MCF 10A (cell line): ENCODE data around the gene CYP4Z1. TPM values are rescaled to one million over a fixed set of nuclear protein-coding genes. Genes with fewer than 3 reads are reported as not detected.

Experiments used
- Bru-seq: library from RNA; stranded (reverse); fragments of 400-500 nt; gene quantifications from one replicate; lab custom pipeline; 2021; lab: Mats Ljungman, UMichigan
- BruChase-seq, 2 experiments: library from RNA; stranded (reverse); fragments of 400-500 nt; gene quantifications; one replicate each; lab custom pipeline; 2021; lab: Mats Ljungman, UMichigan
- BruUV-seq: library from RNA; stranded (reverse); fragments of 400-500 nt; replicated peaks from 2 replicates; lab custom pipeline; 2021; lab: Mats Ljungman, UMichigan
- CTCF ChIA-PET: fragments of 300-600 bp; sonication (Branson Sonifier 250); formaldehyde crosslinking; extraction: SDS; loops from one replicate; lab custom pipeline; 2021; ENCODE audit warnings: antibody characterized with exemption, inconsistent platforms; lab: Yijun Ruan, JAX
- POLR2A ChIA-PET: fragments of 300-600, 350-650 bp; sonication (Branson Sonifier 250); formaldehyde crosslinking; extraction: SDS; loops from one replicate; lab custom pipeline; 2020; ENCODE audit warnings: antibody characterized with exemption, inconsistent platforms; lab: Yijun Ruan, JAX
- DNase-seq: peaks from one replicate; pipeline ENCODE4 v3.0.0-alpha.2; 2018; ENCODE audit not compliant: unreplicated experiment
- H3K27ac Mint-ChIP-seq: one replicate; pipeline ENCODE4 v1.8.0; 2022; ENCODE audit warnings: mild to moderate bottlenecking, low read depth, mixed read lengths; ENCODE audit not compliant: unreplicated experiment
- H3K27me3 Mint-ChIP-seq: one replicate; pipeline ENCODE4 v1.8.0; 2022; ENCODE audit warnings: mixed read lengths; ENCODE audit not compliant: insufficient read depth, unreplicated experiment
- H3K36me3 Mint-ChIP-seq: one replicate; pipeline ENCODE4 v1.8.0; 2022; ENCODE audit warnings: mild to moderate bottlenecking, moderate library complexity, mixed read lengths; ENCODE audit not compliant: insufficient read depth, unreplicated experiment
- H3K4me1 Mint-ChIP-seq: one replicate; pipeline ENCODE4 v1.8.0; 2022; ENCODE audit warnings: mixed read lengths; ENCODE audit not compliant: insufficient read depth, unreplicated experiment
- H3K4me3 Mint-ChIP-seq: one replicate; pipeline ENCODE4 v1.8.0; 2022; ENCODE audit warnings: mild to moderate bottlenecking, moderate library complexity, mixed read lengths; ENCODE audit not compliant: unreplicated experiment
- H3K9me3 Mint-ChIP-seq: one replicate; pipeline ENCODE4 v1.8.0; 2022; ENCODE audit warnings: mixed read lengths; ENCODE audit not compliant: unreplicated experiment
- intact Hi-C: fragments of 100-400 bp; cut with micrococcal nuclease; formaldehyde crosslinking; loops from 2 replicates; pipeline ENCODE4 v1.14.1; 2022
- long read RNA-seq: library from polyadenylated mRNA; stranded (forward); transcript quantifications from one replicate; pipeline ENCODE4 v2.0.0, GENCODE V29; 2022
- total RNA-seq: library from RNA; stranded (reverse); gene quantifications from 2 replicates; pipeline ENCODE4 v1.2.3, GENCODE V29; 2022
- TF ChIP-seq, protein P1 (sequence below): fragments of 200-600 bp; IDR thresholded peaks from one replicate; pipeline ENCODE4 v1.8.0; 2022; ENCODE audit warnings: antibody characterized with exemption, mild to moderate bottlenecking; ENCODE audit not compliant: unreplicated experiment

CYP4Z1 gene, protein sequence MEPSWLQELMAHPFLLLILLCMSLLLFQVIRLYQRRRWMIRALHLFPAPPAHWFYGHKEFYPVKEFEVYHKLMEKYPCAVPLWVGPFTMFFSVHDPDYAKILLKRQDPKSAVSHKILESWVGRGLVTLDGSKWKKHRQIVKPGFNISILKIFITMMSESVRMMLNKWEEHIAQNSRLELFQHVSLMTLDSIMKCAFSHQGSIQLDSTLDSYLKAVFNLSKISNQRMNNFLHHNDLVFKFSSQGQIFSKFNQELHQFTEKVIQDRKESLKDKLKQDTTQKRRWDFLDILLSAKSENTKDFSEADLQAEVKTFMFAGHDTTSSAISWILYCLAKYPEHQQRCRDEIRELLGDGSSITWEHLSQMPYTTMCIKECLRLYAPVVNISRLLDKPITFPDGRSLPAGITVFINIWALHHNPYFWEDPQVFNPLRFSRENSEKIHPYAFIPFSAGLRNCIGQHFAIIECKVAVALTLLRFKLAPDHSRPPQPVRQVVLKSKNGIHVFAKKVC
- total RNA-seq: not detected in 2 replicates
- percentile 14 among the genes with signal in this experiment for Bru-seq, nascent RNA
- percentile 21 among the genes with signal in this experiment for BruChase-seq, experiment 1, labeled RNA remaining after a 6-hour chase
- percentile 20 among the genes with signal in this experiment for BruChase-seq, experiment 2, labeled RNA remaining after a 2-hour chase
- long read RNA-seq: 0 reads

DNA sequence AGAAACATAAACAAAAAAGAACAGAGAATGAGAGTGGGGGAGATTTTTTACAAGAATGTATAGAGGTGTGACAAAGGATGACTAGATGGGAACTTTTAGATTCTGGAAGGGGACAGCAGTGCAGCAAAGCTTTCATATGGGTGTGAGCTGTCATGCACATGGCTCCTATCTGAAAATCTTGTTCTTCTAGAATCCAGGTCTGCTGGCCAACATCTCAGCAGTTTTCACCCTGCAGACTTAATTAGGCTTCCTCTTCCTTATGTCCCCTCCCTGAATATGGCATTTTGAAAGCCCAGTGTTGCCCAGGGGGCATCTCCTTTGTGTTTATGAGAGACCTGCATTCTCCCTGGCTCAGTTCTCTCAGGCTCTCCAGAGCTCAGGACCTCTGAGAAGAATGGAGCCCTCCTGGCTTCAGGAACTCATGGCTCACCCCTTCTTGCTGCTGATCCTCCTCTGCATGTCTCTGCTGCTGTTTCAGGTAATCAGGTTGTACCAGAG lies at the start of gene CYP4Z1:
Gene CYP4Z1 (plus strand): TSS at position 135 of the 498 bp plus-strand sequence. CDS start 260 bp downstream, at position 395.
- H3K4me3 Mint-ChIP-seq: no peak within 1 kb of the TSS
- intact Hi-C loops: no loop called here
- H3K4me1 Mint-ChIP-seq: peaks cover 15% of the 10 kb centered on the region
- H3K9me3 Mint-ChIP-seq: no peaks in the 10 kb centered on the region
- no TSS peak for BruUV-seq
- DNase-seq: no peak
- ChIA-PET CTCF (interaction anchor here (0.8 kb wide), 1 partner anchor 320 kb away, joined by 3 read pairs; no protein-coding TSS in a partner anchor), POLR2A (no interaction called here)
- H3K36me3 Mint-ChIP-seq: no peaks in the 10 kb centered on the region
- H3K27ac Mint-ChIP-seq: no peak within 1 kb of the TSS
- H3K27me3 Mint-ChIP-seq: peaks cover 11% of the 10 kb centered on the region
- TF ChIP-seq, protein P1, sequence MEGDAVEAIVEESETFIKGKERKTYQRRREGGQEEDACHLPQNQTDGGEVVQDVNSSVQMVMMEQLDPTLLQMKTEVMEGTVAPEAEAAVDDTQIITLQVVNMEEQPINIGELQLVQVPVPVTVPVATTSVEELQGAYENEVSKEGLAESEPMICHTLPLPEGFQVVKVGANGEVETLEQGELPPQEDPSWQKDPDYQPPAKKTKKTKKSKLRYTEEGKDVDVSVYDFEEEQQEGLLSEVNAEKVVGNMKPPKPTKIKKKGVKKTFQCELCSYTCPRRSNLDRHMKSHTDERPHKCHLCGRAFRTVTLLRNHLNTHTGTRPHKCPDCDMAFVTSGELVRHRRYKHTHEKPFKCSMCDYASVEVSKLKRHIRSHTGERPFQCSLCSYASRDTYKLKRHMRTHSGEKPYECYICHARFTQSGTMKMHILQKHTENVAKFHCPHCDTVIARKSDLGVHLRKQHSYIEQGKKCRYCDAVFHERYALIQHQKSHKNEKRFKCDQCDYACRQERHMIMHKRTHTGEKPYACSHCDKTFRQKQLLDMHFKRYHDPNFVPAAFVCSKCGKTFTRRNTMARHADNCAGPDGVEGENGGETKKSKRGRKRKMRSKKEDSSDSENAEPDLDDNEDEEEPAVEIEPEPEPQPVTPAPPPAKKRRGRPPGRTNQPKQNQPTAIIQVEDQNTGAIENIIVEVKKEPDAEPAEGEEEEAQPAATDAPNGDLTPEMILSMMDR: no peak

DNA sequence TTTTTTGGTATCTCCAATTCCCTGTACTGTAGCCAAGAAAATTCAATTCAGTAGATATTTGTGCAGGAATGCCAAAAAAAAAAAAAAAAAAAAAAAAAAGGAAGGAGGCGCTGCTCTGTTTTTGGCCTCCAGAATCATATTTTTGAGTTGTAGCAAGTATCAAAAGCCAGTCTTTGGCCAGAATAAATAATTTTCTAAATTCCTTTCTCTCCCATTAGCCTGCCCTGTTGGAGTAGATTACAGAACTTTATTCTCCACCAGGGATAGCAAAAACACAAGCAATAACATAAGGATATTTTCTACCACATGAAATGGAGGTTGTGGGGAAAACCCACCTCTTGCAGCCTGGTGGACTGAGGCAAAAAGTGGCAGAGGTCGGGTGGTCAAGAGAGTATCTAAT lies 46.0 kb upstream of the CYP4Z1 start:
- H3K4me1 Mint-ChIP-seq: peaks cover 18% of the 10 kb centered on the region
- DNase-seq: no peak
- H3K27ac Mint-ChIP-seq: no peak overlapping the region
- ChIA-PET POLR2A (no interaction called here), CTCF (no interaction called here)
- H3K9me3 Mint-ChIP-seq: no peaks in the 10 kb centered on the region
- no TSS peak for BruUV-seq
- no peak overlapping the region for H3K4me3 Mint-ChIP-seq
- H3K27me3 Mint-ChIP-seq: no peaks in the 10 kb centered on the region
- intact Hi-C loops: no loop called here
- TF ChIP-seq, protein P1: no peak
- H3K36me3 Mint-ChIP-seq: no peaks in the 10 kb centered on the region

DNA sequence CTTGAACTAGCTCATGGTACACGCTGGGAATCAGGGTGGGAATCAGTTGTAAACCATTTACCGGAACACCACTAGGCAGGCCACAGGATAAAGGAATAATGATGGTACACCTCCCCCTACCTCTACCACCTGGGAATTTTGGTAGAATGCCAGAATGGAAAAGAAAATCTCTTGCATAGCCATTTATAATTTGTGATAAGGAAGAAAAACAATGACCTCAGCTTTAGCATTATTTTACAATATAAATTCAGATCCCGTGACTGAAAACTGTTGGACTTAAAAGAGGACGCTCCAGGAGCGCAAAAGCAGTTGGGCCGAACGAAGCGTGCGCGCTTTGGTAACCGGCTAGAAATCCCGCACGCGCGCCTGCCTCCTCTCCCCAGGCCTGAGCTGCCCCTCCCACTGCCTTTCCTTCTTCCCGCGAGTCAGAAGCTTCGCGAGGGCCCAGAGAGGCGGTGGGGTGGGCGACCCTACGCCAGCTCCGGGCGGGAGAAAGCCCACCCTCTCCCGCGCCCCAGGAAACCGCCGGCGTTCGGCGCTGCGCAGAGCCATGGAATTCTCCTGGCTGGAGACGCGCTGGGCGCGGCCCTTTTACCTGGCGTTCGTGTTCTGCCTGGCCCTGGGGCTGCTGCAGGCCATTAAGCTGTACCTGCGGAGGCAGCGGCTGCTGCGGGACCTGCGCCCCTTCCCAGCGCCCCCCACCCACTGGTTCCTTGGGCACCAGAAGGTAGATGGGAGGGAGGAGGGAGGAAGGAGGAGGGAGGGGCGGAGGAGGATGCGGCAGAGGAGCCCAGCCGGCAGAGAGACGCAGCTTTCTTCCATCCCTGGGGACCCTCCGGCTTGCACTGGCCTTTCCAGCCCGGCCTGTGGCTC lies 43.5 kb upstream of the CYP4Z1 start, which contains the start of gene CYP4X1:
Gene CYP4X1 (plus strand): TSS at position 402 of the 873 bp plus-strand sequence. CDS start 149 bp downstream, at position 551.
- Mint-ChIP-seq H3K27ac (no peak within 1 kb of the TSS), H3K4me3 (peak within 1 kb of the TSS; percentile 71), H3K27me3 (no peaks in the 10 kb centered on the region), H3K36me3 (no peaks in the 10 kb centered on the region), H3K9me3 (no peaks in the 10 kb centered on the region), H3K4me1 (peaks cover 18% of the 10 kb centered on the region)
- CTCF ChIA-PET: interaction anchor here (0.6 to 1.1 kb wide), 5 partner anchors 11 to 274 kb away, joined by 3 to 4 read pairs (median 3); no protein-coding TSS in a partner anchor
- TF ChIP-seq, protein P1: no peak
- no TSS peak for BruUV-seq
- POLR2A ChIA-PET: no interaction called here
- intact Hi-C loops: no loop called here
- peak; percentile 39 for DNase-seq
